HG03354 (cell line): ENCODE results near the gene MYH9.
"Not testable (repeated sequence)": the region's sequence is repeated elsewhere in the genome, so short reads cannot be mapped to it uniquely, and the experiment has no call there.

ENCODE experiments used
- ATAC-seq: cut with Tn5 transposase; IDR thresholded peaks from one replicate; pipeline ENCODE4 v1.9.1; 2021; ENCODE audit warnings: mild to moderate bottlenecking; ENCODE audit not compliant: unreplicated experiment, poor library complexity, severe bottlenecking

The MYH9 gene

DNA sequence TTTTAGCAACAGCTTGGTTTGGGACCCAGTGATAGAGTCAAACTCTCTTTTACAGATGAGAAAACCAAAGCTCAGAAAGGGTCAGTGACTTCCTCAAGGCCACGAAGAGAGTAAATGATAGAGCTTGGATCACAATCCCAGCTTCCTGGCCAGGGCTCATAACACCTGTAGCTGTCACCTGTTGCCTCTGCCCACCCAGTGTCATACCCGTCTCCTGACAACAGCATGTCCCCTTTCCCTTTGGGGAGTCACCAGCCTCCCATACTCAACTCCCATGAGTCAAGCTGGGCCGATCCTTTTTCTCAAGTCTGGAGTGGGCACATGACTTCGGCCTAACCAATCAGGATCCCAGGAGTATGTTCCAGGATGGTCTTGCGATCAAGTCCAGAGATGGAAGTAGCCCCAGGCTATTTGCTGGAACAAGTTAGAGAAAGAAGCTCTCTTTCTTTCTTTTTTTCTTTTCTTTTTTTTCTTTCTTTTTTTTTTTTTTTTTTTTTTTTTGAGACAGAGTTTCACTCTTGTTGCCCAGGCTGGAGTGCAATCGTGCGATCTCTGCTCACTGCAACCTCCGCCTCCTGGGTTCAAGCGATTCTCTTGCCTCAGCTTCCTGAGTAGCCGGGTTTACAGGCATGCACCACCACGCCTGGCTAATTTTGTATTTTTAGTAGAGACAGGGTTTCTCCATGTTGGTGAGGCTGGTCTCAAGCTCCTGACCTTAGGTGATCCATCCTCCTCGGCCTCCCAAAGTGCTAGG, 27.8 kb upstream of the MYH9 start:
- ATAC-seq: no peak

DNA sequence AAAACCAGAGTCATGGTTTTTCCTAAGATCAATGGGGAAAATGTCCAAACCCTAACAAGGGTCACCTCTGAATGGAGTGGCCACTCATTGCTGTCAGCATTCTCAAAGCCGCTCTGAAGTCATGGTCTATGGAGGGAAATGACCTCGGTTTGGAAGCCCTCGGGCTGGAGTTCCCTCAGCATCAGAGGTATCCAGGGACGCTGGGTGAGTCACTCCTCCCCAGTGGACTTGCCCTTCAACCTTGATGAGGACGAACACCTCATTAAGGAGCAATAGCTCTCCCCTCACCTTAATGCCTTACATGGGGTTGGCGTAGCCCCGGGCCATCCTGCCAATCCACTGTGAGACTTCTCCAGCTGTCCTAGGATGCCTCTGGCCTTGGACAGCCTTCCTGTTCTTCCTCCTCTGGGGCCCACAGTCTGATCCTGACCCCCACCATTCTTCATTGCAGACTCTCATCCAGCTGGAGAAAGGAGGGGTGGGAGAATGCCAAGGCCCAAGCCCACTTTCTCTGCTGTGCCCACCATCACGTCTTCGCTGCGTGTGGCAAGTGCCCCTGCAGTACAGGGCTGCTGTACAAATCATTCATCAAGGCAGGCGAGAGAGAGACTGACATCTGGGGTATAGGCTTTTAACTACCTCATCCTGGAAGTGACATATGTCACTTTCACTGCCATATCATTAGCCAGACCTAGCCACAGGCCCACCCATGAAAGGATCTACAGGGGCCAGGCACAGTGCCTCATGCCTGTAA, 25.4 kb upstream of the MYH9 start:
- no peak for ATAC-seq

DNA sequence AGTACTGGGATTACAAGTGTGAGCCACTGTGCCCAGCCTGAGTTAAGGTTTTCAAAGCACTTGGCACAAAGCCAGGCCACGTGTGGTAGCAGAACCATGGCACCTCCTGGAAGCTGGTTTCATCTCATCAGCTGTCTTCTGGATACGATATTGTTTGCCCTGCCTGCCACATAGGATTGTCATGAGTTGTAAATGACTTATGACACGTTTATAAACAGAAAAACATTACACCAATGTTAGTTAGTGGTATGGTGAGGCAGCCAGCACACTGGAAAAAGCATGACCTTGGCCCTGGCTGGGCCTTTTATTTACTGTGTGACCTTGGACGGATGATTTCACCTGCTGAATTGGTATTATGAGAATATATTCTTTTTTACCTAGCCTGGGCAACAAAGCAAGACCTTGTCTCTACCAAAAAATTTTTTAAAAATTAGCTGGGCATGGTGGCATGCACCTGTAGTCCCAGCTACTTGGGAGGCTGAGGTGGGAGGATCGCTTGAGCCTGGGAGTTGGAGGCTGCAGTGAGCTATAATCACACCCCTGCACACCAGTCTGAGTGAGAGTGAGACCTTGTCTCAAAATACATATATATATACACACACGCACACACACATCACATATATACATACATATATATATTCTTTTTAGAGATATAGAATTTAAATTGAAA, 24.0 kb upstream of the MYH9 start:
- no peak for ATAC-seq

DNA sequence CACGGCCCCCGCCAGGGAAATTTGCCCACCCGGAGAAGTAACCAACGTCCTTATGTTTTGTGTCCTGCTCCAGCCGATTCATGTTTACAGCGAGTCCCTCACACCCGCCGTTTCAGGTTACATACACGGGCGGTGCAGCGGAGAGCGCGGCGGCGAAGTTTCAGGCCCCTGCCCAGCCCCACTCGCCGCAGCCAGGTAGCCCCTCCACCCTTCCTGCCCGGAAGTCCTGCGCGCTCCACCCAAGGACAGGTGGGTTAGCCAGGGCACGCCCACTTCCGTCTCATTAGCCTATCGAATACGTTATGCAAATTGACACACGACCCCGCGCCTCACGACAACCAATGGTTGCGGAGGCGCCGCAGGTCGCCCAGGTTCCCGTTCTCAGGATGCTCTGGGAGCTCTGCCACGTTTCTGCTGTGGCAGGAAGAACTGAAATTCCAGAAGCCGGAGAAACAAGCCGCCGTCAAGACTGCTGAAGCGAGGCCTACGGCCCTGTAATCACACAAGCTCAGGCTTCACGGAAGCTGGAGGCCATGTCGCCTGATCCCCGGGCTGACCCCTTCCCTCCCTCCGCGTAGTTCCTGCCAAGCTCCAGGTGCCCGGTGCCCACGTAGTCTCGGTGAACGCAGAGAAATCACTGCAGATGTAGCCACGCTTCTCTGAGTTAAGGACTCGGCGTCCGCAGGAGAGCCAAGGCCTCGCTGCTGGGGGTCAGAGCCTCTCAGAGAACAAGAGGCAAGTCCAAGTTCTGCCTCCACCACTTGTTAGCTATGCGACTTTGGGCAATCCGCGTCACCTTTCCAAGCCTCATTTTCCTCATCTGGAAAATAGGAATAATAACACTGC, 22.4 kb upstream of the MYH9 start:
- no peak for ATAC-seq

DNA sequence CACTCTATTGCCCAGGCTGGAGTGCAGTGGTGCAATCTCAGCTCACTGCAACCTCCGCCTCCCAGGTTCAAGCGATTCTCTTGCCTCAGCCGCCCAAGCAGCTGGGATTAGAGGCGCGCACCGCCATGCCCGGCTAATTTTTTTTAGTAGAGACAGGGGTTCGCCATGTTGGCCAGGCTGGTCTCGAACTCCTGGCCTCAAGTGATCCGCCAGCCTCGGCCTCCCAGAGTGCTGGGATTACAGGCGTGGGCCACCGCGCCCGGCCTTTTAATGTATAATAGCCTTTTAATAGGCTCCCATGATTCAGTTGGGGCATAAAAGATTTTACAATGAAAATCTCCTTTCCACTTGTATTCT, 21.8 kb upstream of the MYH9 start:
- not testable (repeated sequence) for ATAC-seq

DNA sequence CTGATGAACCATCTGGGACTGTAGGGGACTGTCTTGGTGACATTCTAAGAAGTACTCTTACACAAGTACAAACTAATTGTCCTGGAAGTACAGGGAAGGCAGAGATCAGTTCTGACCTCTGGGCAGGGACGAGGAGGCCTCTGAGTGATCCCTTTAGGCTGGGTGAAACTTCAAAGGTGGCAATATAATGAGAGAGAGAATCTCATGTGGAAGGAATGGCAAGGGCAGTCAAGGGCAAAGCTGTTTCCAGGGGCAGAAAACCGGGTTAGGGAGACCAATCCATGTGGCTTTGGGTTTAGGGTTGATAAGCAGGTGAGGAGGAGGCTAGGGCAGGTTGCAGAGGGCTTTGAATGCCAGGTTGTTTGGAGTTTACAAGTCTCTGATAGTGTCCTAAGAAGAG, 21.3 kb upstream of the MYH9 start:
- no peak for ATAC-seq

DNA sequence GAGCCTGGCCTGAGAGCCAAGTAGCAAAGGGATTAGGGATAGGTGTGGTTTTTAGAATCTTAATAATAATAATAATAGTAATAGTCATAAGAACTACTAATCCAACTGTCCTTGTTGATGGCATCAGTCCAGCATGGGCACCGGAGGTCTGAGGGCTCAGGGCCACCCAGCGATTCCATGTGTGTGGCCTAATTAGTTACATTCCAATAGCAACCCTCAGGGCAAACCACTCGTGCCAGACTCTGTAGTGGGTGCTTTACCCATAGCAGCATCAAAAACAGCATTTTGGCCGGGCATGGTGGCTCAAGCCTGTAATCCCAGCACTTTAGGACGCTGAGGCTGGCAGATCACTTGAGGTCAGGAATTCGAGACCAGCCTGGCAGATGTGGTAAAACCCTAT, 19.0 kb upstream of the MYH9 start:
- ATAC-seq: no peak

DNA sequence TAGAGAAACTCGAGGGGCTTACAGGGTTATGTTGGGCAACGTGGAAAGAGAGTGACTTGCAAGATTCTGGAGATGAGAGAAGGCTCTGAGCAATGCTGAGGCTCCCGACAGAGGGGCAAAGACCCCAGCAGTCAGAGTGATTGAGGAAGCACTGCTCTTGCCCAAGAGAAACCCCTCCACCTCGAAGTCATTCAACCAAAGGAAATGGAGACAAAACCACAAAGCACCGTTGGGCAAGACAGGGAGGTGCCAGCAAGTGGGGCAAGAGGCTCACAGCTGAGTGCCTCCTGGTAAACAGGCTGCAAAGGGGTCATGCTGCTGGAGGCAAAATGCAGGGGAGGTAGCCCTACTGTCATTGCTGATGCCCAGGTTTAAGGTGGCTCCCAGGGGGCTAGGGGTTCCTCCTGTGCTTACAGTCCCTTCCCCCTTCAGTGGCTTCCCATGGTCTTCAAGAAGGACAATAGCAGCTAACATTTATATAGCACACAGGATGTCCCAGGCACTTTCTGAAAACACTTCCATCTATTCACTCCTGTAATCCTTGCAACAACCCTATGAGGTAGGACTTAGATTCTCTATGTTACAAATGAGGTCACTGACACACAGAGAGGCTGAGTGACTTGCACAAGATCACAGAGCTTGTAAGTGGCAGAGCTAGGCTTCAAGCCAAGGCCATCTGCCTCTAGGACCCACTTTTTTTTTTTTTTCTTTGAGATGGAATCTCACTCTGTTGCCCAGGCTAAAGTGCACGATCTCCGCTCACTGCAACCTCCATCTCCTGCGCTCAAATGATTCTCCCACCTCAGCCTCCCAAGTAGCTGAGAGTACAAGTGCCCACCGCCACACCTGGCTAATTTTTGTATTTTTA, 18.1 kb upstream of the MYH9 start:
- ATAC-seq: no peak

DNA sequence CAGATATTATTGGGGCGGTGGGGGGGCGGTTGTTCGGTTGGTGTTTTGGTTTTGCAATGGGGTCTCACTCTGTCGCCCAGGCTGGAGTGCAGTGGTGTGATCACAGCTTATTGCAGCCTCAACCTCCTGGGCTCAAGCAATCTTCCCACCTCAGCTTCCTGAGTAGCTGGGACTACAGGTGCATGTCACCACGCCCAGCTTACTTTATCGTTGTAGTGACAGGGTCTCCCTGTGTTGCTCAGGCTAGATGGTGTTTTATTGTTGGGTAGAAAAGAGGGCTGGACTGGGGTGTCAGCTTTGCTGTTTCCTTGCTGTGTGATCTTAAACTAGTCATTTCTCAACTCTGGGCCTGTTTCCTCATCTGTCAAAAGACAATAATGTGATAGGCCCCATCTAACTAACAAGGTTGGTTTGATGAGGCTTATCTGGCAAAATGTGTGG, 17.5 kb upstream of the MYH9 start:
- no peak for ATAC-seq

DNA sequence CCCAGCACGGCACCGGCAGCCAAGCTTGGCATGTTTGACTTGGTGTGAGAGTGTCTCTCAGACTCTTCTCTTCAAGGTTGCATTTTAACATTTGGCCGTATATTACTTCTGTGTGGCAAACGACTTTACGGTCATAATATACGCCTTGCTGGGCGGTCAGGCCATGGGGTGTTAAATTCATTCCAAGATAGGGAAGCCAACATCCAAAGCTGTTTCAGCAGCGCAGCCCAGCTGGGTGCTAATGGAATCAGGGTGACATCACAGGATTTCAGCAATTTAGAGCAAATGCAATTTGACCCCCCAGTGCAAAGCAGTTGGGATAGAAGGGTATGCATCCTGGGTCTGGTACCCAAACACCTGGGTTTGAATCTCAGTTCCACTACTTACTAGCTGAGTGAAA, 16.7 kb upstream of the MYH9 start:
- ATAC-seq: no peak

DNA sequence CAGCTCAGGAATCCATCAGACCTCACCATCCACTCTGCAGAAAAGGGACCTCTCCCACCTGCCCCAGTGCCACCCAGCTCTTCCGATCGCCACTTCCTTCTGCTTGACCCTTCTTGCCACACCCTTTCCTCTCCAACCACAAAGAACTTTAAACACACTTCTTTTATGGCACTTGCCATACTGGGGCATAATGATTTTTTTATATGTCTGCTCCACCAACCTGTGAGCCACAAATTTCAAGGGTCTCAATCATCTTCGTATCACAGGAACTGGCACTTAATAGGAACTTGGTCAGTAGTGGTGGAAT, 11.7 kb upstream of the MYH9 start:
- ATAC-seq: no peak

DNA sequence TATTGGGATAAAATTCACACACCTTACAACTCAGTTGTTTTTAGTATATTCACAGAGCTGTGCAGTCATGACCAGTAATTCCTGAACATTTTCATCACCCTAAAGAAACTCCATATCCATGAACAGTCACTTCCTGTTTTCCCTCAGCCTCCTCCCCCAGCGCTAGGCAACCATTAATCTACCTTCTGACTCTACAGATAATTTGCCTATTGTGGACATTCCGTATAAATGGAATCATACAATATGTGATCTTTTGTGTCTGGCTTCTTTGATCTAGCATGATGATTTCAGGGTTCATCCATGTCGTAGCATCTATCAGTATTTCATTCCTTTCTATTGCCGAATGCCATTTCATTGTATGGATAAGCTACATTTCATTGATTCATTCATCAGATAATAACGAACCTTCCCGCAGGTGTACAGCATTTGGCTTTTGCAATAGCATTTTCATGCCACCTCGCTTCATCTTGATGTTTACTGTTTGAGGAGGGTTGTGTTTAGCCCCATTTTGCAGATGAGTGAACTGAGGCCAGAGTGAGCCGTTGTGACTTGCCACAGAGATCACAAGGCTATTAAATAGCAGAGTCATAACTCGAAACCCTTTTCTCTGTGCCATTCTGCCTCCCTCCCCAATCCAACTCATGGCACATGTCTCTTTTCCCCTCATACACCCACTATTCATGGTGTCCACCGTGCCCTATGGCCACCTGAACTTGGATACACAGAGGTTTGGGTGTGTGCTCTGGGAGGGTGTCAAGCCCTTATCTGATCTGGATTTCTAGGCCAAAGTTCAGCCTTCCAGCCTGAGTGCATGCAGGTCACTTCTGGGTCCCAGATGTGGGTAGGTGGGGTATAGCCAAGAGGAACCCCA, 11.1 kb upstream of the MYH9 start:
- ATAC-seq: no peak

DNA sequence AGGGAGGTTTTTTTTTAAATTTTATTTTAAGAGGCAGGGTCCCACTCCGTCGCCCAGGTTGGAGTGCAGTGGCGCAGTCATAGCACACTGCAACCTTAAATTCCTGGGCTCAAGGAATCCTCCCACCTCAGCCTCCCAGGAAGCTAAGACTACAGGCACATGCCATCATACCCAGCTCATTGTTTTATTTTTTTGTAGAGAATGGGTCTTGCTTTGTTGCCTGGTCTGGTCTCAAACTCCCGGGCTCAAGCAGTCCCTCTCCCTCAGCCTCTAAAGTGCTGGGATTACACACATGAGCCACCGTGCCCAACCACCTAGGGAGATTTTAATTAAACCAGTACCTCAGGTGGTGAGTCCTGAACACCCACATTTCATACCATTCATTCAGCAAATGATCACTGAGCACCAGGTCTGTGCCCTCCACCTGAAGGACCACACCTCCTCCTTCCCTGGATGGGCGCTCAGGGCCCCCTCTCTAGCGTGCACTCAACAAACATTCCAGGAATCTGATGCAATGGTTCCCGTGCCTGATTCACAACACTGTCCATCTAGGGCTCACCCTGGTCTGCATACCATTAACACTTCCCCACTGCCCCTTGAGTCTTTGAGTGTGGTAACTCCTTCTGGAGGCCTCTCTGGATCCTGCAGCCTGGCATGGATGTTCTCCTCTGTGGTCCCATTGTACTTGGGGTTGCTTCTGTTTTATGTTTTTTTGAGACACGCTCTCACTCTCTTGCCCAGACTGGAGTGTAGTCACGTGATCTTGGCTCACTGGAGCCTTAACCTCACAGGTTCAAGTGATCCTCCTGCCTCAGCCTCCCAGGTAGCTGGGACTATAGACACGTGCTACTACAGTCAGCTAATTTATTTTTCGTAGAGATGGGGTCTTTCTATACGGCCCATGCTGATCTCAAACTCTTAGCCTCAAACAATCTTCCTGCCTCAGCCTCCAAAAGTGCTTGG, 9.6 kb upstream of the MYH9 start:
- ATAC-seq: no peak

DNA sequence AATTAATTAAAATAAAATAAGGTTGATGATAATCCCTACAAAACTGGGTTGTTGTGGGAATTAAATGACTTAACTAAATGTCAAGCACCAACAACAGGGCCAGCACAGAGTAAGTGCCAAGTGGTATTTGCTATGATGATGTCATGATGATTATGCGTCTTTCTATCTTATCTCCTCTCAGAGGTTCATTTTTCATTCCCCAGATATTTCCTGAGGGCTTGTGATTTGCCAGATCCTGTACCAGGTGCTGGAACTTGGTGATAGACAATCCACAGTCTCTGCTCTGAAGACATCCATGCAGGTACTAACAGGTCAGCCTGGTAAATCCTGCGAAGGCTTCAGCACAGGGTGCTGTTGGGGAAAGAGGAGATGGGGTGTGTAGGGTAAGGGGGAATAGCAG, 8.1 kb upstream of the MYH9 start:
- no peak for ATAC-seq

DNA sequence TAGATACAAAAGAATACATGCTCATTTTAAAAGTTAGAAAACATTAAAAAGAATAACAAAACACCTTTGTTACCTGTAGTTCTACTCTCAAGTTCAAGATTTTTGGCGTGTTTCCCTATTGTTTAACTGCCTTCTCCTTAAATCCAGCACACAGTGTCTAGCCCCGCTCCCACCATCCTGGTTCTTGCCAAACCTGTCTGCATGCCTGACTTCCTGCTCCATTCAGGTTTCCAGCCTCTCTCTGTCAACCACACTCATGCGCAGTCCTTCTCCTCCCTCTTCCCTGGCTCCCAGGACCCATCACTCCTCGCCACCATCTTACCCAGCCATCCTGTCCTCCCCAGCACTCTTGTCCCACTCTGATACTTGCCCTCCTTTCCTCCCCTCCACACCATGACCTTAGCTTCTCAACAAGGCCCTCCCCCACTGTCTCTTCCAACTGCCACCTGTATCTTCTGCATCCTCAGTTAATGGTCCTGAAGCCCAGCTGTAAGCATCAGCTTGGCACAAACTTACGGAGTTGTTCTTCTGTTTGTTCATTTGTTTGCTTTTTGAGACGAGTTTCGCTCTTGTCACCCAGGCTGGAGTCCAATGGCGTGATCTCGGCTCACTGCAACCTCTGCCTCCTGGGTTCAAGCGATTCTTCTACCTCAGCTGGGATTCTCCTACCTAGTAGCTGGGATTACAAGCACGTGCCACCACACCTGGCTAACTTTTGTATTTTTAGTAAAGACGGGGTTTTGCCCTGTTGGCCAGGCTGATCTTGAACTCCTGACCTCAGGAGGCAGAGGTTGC, 7.5 kb upstream of the MYH9 start:
- ATAC-seq: no peak

DNA sequence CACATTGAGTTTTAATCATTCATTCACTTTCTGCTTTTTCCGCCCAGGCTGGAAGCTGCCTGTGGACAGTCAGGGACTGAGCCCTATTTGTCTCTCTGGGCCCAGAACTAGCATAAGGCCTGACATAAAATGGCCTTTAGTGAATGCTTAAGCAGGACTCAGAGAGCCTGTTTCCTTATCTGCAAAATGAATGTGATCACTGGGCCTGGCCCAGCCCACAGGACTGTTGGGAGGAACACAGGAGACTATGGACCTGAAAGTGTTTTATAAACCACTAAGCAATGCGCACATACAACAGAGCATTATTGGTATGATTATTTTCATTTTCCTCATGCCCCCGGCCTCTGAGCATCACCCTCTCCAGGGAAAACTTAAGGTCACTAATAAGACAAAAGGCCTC, 3.9 kb upstream of the MYH9 start:
- ATAC-seq: no peak

DNA sequence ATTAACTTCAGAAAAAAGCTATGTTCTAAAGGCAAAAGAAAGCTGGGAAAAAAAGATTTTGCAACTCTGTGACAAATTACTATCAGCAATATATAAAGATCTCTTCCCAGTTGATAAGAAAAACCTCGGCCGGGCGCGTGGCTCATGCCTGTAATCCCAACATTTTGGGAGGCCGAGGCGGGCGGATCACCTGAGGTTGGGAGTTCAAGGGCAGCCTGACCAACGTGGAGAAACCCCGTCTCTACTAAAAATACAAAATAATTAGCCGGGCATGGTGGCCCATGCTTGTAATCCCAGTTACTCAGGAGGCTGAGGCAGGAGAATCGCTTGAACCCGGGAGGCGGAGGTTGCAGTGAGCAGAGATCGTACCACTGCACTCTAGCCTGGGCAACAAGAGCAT, 1.4 kb upstream of the MYH9 start:
- not testable (repeated sequence) for ATAC-seq
